Ovary (tissue), 9 donors: ENCODE data around the gene MUSTN1. TPM values are rescaled to one million over a fixed set of nuclear protein-coding genes. Genes with fewer than 3 reads are reported as not detected.

ENCODE experiments used
- DNase-seq, 5 donors: peaks; one replicate each; pipeline ENCODE4 v3.0.0-alpha.2; 2019 to 2020
- H3K27ac ChIP-seq, 2 donors: fragments of 200-600 bp; one replicate each; pipeline versions ENCODE4 v1.5.1 to v1.8.0; 2019 to 2022
- H3K27me3 ChIP-seq: fragments of 200-600 bp; one replicate; pipeline ENCODE4 v1.8.0; 2022
- H3K36me3 ChIP-seq: fragments of 200-600 bp; sonication (generic); one replicate; pipeline ENCODE4 v1.5.1; 2019
- H3K4me1 ChIP-seq: one replicate; pipeline ENCODE4 v1.8.1; 2013; ENCODE audit warnings: mild to moderate bottlenecking, moderate library complexity; ENCODE audit not compliant: insufficient read depth
- H3K4me3 ChIP-seq: fragments of 200-600 bp; sonication (generic); one replicate; pipeline ENCODE4 v1.5.1; 2017
- H3K9me3 ChIP-seq, 2 donors: fragments of 200-600 bp in 1 of 2; sonication (generic) in 1 of 2; one replicate each; pipeline versions ENCODE4 v1.5.1 to v1.8.1; 2013 to 2019; ENCODE audit warnings: mild to moderate bottlenecking in 1 of 2, moderate library complexity in 1 of 2
- CTCF ChIP-seq, 3 donors: fragments of 450-650 bp in 2 of 3; fragments of 200-600 bp in 1 of 3; IDR thresholded peaks; one replicate each; pipeline versions ENCODE4 v1.5.1 to v1.8.0; 2016 to 2022; ENCODE audit warnings: antibody characterized with exemption in 3 of 3, mild to moderate bottlenecking in 1 of 3
- EP300 ChIP-seq: sonication (generic); formaldehyde crosslinking; IDR thresholded peaks from one replicate; pipeline ENCODE4 v1.6.1; 2017; ENCODE audit warnings: antibody characterized with exemption
- POLR2A ChIP-seq: fragments of 450-650 bp; IDR thresholded peaks from one replicate; pipeline ENCODE4 v1.6.1; 2017; ENCODE audit warnings: antibody characterized with exemption, mild to moderate bottlenecking, moderate library complexity
- WGBS, 3 donors: extraction: QIAGEN DNeasy Blood & Tissue Kit in 1 of 3; methylation state at CpG; one replicate each; pipeline versions ENCODE4 v1.1.5 to v1.1.7; 2013 to 2017; 5-methylcytosine and 5-hydroxymethylcytosine counted together
- intact Hi-C, 4 donors: fragments of 100-400 bp; cut with DNase I; formaldehyde crosslinking; loops; one replicate each; pipeline versions ENCODE4 v1.11.0 to v1.15.1; 2022 to 2023
- polyA plus RNA-seq, 2 donors: library from polyadenylated mRNA; stranded (reverse); fragments of 200-250 nt in 1 of 2; fragments of 350-450 nt in 1 of 2; fragmentation: Illumina TruSeq in 1 of 2; extraction: RNeasy Lipid Tissue Mini Kit (QIAGEN cat#74804) in 1 of 2; gene quantifications; one replicate each; pipeline ENCODE4 v1.2.3, GENCODE V29; 2013 to 2014
- total RNA-seq, 7 donors: library from RNA; depleted of rRNA in 2 of 7; stranded (reverse); fragments of >200 nt in 2 of 7; fragmentation: NEBNext Ultra II Directional in 3 of 7; extraction: Animal tissue kit (Norgen Biotek cat#: 25700) in 3 of 7; gene quantifications; one replicate each; pipeline versions ENCODE4 v1.1.0 to v1.2.4, GENCODE V29; 2016 to 2023
- donor health status: DM: no; HTN: no; CAD: no; lungs with moderate emphysema.
- donor health status: DM: no; HTN: no; CAD: no.
- donor health status: Bipolar disorder and iron deficiency.
- donor health status: DM: yes; HTN: yes; CAD: no.
- donor health status: DM: no; HTN: no; CAD: no.
- donor health status: DM: yes; HTN: yes; CAD: no.

The MUSTN1 gene
- total and polyA plus RNA-seq, 9 donors, result 2.2 to 30.0 (median 8.6) TPM

- Histone ChIP-seq H3K27ac (no peak overlapping the region), H3K4me3 (no peak overlapping the region), H3K4me1 (no peaks in the 10 kb centered on the region), H3K36me3 (no peaks in the 10 kb centered on the region), H3K27me3 (no peaks in the 10 kb centered on the region), H3K9me3 (no peaks in the 10 kb centered on the region)
- no peak for DNase-seq
- WGBS, 3 donors, result 67 to 78% (median 68%) methylated on average over 6 to 7 of the region's 7 CpGs
- TF ChIP-seq EP300, result no peak
- no peak for TF ChIP-seq CTCF (IDR thresholded peaks at IDR 0.05)
- no peak for TF ChIP-seq POLR2A
- intact Hi-C loops, result no loop called here
Observed at GRCh38 chr3:52848617-52849016, 13.8 kb upstream of the MUSTN1 start.

- H3K9me3 ChIP-seq, result no peaks in the 10 kb centered on the region
- no peak overlapping the region for H3K27ac ChIP-seq
- intact Hi-C loops, result no loop called here
- no peak overlapping the region for H3K4me3 ChIP-seq
- 88 to 93% (median 93%) methylated on average over 7 of the region's 7 CpGs for WGBS, 3 donors
- no peaks in the 10 kb centered on the region for H3K27me3 ChIP-seq
- TF ChIP-seq POLR2A, result no peak
- TF ChIP-seq CTCF (IDR thresholded peaks at IDR 0.05), result no peak
- no peak for TF ChIP-seq EP300
- no peak for DNase-seq
- H3K36me3 ChIP-seq, result no peaks in the 10 kb centered on the region
- H3K4me1 ChIP-seq, result no peaks in the 10 kb centered on the region
Observed at GRCh38 chr3:52847726-52848125, 12.9 kb upstream of the MUSTN1 start.

- WGBS, 3 donors, result 72 to 85% (median 73%) methylated on average over 6 of the region's 6 CpGs
- Histone ChIP-seq H3K27me3 (no peaks in the 10 kb centered on the region), H3K36me3 (no peaks in the 10 kb centered on the region), H3K27ac (no peak overlapping the region), H3K4me1 (no peaks in the 10 kb centered on the region), H3K9me3 (no peaks in the 10 kb centered on the region), H3K4me3 (no peak overlapping the region)
- intact Hi-C loops, result no loop called here
- DNase-seq, result no peak
- TF ChIP-seq CTCF (IDR thresholded peaks at IDR 0.05) (no peak), POLR2A (no peak), EP300 (no peak)
Observed at GRCh38 chr3:52847241-52847640, 12.4 kb upstream of the MUSTN1 start.

- Histone ChIP-seq H3K27me3 (no peaks in the 10 kb centered on the region), H3K4me3 (no peak overlapping the region), H3K36me3 (no peaks in the 10 kb centered on the region), H3K27ac (no peak overlapping the region), H3K4me1 (no peaks in the 10 kb centered on the region), H3K9me3 (no peaks in the 10 kb centered on the region)
- WGBS, 3 donors, result 74 to 83% (median 81%) methylated on average over 15 of the region's 15 CpGs
- no peak for DNase-seq
- TF ChIP-seq POLR2A, result no peak
- TF ChIP-seq CTCF (IDR thresholded peaks at IDR 0.05), result no peak
- TF ChIP-seq EP300, result no peak
- intact Hi-C loops, result no loop called here
Observed at GRCh38 chr3:52846432-52846965, 11.7 kb upstream of the MUSTN1 start.
